ENCODE measurements around the gene PDZD2. TPM values are rescaled to one million over a fixed set of nuclear protein-coding genes. Genes with fewer than 3 reads are reported as not detected.

The PDZD2 gene
- total RNA-seq, 2 donors from 2014 or later, result 6.6 to 14.6 TPM

DNA sequence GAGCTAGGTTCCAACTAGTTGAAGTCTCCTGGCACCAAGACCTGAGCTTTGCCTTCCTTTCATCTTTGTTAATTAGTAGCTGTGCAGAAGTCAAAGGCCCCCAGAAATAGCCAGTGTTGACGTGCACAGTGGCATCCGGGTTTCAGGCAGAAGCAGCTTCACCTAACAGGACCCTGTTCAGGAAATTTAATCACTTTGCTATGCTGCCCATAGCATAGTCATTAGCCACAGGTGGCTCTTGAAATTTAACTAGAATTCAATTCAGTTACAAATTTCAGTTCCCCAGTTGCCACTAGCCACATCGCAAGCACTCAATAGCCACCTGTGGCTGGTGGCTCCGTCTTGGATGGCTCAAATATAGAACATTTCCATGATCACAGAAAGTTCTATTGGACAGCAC is 356.1 kb downstream of the PDZD2 start:
- H3K4me3 ChIP-seq (ENCODE audit: low read length), result no peak overlapping the region
- H3K27me3 ChIP-seq (ENCODE audit: control insufficient read depth, insufficient read depth, low read length, poor library complexity, severe bottlenecking), result peaks cover 12% of the 10 kb centered on the region
- DNase-seq, result no peak
- H3K27me3 Mint-ChIP-seq (ENCODE audit: insufficient read depth), result no peaks in the 10 kb centered on the region
- no peaks in the 10 kb centered on the region for H3K4me1 ChIP-seq (ENCODE audit: control insufficient read depth, insufficient read depth, low read length)
- no peaks in the 10 kb centered on the region for H3K36me3 ChIP-seq (ENCODE audit: control insufficient read depth, insufficient read depth, low read length)
- H3K4me3 Mint-ChIP-seq, result no peak overlapping the region
- no peak overlapping the region for H3K27ac ChIP-seq (ENCODE audit: low read depth, low read length)
- no peak overlapping the region for H3K27ac Mint-ChIP-seq
- TF ChIP-seq, protein P1, sequence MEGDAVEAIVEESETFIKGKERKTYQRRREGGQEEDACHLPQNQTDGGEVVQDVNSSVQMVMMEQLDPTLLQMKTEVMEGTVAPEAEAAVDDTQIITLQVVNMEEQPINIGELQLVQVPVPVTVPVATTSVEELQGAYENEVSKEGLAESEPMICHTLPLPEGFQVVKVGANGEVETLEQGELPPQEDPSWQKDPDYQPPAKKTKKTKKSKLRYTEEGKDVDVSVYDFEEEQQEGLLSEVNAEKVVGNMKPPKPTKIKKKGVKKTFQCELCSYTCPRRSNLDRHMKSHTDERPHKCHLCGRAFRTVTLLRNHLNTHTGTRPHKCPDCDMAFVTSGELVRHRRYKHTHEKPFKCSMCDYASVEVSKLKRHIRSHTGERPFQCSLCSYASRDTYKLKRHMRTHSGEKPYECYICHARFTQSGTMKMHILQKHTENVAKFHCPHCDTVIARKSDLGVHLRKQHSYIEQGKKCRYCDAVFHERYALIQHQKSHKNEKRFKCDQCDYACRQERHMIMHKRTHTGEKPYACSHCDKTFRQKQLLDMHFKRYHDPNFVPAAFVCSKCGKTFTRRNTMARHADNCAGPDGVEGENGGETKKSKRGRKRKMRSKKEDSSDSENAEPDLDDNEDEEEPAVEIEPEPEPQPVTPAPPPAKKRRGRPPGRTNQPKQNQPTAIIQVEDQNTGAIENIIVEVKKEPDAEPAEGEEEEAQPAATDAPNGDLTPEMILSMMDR (conservative IDR thresholded peaks at IDR 0.05), result no peak
- H3K9ac ChIP-seq (ENCODE audit: extremely low read depth, low read length, poor library complexity, severe bottlenecking), result no peak overlapping the region
- no peaks in the 10 kb centered on the region for H3K9me3 Mint-ChIP-seq
- H3K9me3 ChIP-seq (ENCODE audit: control insufficient read depth, low read length), result no peaks in the 10 kb centered on the region
- H3K36me3 Mint-ChIP-seq (ENCODE audit: low read depth), result no peaks in the 10 kb centered on the region
- peaks cover 19% of the 10 kb centered on the region for H3K4me1 Mint-ChIP-seq
- WGBS, 2 experiments (ENCODE audit: insufficient coverage in 1 of 2, insufficient read length in 1 of 2), result 86 to 96% methylated on average over 3 to 4 of the region's 4 CpGs

DNA sequence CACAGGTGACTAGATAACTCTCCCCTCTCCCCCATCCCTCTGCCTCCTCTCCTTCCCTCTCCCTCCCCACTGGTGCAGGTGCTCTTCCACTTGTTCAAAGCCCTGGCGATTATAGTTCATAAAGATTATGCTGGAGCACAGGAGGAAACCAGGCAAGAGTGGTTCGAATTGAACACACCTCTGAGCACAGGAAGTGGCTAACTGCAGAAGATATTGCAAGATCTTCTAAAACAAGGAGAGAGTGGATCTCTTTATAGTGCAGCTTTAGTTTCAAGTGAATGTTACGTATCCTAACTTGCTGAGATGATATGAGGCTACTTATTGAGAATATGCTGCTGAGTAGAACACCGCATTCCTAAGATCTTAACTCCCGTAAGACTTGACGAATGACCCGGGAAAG is 356.8 kb downstream of the PDZD2 start:
- Histone ChIP-seq H3K4me1 (ENCODE audit: control insufficient read depth, insufficient read depth, low read length) (no peaks in the 10 kb centered on the region), H3K27me3 (ENCODE audit: control insufficient read depth, insufficient read depth, low read length, poor library complexity, severe bottlenecking) (peaks cover 12% of the 10 kb centered on the region), H3K9ac (ENCODE audit: extremely low read depth, low read length, poor library complexity, severe bottlenecking) (no peak overlapping the region), H3K36me3 (ENCODE audit: control insufficient read depth, insufficient read depth, low read length) (no peaks in the 10 kb centered on the region), H3K4me3 (ENCODE audit: low read length) (no peak overlapping the region), H3K27ac (ENCODE audit: low read depth, low read length) (no peak overlapping the region), H3K9me3 (ENCODE audit: control insufficient read depth, low read length) (no peaks in the 10 kb centered on the region)
- no peak overlapping the region for H3K4me3 Mint-ChIP-seq
- H3K4me1 Mint-ChIP-seq, result peaks cover 14% of the 10 kb centered on the region
- H3K9me3 Mint-ChIP-seq, result no peaks in the 10 kb centered on the region
- H3K27me3 Mint-ChIP-seq (ENCODE audit: insufficient read depth), result no peaks in the 10 kb centered on the region
- WGBS, 2 experiments (ENCODE audit: insufficient coverage in 1 of 2, insufficient read length in 1 of 2), result 94 to 96% methylated on average over 6 to 7 of the region's 7 CpGs
- DNase-seq, result no peak
- TF ChIP-seq, protein P1 (conservative IDR thresholded peaks at IDR 0.05), result no peak
- no peak overlapping the region for H3K27ac Mint-ChIP-seq
- no peaks in the 10 kb centered on the region for H3K36me3 Mint-ChIP-seq (ENCODE audit: low read depth)

DNA sequence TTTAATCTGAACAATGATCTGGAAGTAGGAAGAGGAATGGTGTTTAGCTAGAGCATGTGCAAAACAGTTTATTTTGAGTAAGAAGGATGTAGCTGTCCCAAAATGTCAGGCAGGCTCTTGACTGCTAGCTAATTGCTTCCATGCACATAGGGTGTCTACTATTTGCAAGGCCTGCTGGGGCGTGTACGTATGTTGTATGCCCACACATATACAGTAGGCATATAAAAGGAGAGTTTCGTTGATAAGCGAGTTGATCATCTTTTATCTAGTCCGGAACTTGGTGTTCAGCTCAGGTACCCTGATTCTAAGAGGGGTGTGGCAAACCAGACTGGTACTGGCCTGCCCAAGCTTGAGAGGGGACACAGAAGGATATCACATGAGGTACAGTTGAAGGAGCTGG is 358.0 kb downstream of the PDZD2 start:
- 92 to 100% methylated on average over 1 to 5 of the region's 5 CpGs for WGBS, 2 experiments (ENCODE audit: insufficient coverage in 1 of 2, insufficient read length in 1 of 2)
- H3K4me1 Mint-ChIP-seq, result peaks cover 7% of the 10 kb centered on the region
- no peak overlapping the region for H3K4me3 Mint-ChIP-seq
- H3K27me3 ChIP-seq (ENCODE audit: control insufficient read depth, insufficient read depth, low read length, poor library complexity, severe bottlenecking), result peaks cover 12% of the 10 kb centered on the region
- no peaks in the 10 kb centered on the region for H3K36me3 Mint-ChIP-seq (ENCODE audit: low read depth)
- H3K4me3 ChIP-seq (ENCODE audit: low read length), result no peak overlapping the region
- no peak overlapping the region for H3K9ac ChIP-seq (ENCODE audit: extremely low read depth, low read length, poor library complexity, severe bottlenecking)
- no peak for DNase-seq
- H3K27me3 Mint-ChIP-seq (ENCODE audit: insufficient read depth), result no peaks in the 10 kb centered on the region
- H3K27ac Mint-ChIP-seq, result no peak overlapping the region
- no peaks in the 10 kb centered on the region for H3K36me3 ChIP-seq (ENCODE audit: control insufficient read depth, insufficient read depth, low read length)
- no peaks in the 10 kb centered on the region for H3K9me3 Mint-ChIP-seq
- H3K27ac ChIP-seq (ENCODE audit: low read depth, low read length), result no peak overlapping the region
- no peaks in the 10 kb centered on the region for H3K4me1 ChIP-seq (ENCODE audit: control insufficient read depth, insufficient read depth, low read length)
- TF ChIP-seq, protein P1 (conservative IDR thresholded peaks at IDR 0.05), result no peak
- no peaks in the 10 kb centered on the region for H3K9me3 ChIP-seq (ENCODE audit: control insufficient read depth, low read length)
